Islet of Langerhans (tissue), 1 donor: Measurements from ENCODE around the gene IMPACT.

ENCODE experiments used
- FAIRE-seq: peaks from one replicate; lab custom pipeline; 2011; peaks lifted over from hg19 to GRCh38; lab: Jason Lieb, UNC

The IMPACT gene, protein sequence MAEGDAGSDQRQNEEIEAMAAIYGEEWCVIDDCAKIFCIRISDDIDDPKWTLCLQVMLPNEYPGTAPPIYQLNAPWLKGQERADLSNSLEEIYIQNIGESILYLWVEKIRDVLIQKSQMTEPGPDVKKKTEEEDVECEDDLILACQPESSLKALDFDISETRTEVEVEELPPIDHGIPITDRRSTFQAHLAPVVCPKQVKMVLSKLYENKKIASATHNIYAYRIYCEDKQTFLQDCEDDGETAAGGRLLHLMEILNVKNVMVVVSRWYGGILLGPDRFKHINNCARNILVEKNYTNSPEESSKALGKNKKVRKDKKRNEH

DNA sequence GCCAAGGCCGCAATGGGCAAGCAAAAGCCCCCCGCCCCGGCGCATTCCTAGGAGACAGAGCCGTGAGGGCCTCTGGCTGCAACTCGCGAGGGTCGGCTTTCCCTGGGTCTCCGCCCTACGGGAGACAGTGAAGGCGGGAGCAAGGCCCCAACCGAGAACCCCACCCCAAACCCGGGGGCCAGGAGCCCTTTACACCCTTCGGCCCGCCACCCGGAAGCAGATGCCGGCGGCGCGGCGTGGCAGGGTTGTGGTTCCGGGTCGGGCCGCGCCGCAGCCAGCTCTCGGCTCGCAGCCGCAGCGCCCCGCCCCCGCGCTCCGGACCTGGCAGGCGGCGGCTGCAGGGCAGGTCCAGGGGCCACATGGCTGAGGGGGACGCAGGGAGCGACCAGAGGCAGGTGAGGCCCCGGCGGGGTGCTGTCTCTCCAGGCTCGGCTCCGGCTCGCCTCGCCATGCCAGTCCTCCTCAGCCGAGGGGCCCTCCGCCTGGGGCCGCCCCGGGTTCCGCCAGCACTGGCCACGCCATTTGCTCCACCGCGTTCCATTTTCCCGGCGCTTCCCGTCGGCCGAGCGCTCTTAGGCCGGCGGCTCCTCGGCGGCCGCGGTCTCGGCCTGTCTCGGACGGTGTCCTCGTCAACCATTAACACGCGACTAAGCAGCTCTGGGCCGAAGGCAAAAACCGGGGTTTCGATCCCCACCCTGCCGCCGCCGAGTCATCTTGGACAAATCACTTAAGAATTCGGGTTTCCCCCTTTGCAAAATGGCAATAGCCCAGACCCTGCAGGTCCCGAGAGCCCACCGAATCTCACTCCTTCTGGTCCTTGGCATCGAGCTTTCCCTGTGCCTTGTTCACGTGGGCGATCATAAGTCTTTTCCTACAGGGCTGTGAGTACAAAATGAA, at the start of gene IMPACT:
Gene IMPACT, plus strand, starts transcription at position 273 of the 897 bp plus-strand sequence. Its CDS starts 87 bp downstream, at position 360.
- FAIRE-seq = no peak

- FAIRE-seq = no peak
Measured at GRCh38 chr18:24378598-24378997, 47.9 kb upstream of the IMPACT start.

DNA sequence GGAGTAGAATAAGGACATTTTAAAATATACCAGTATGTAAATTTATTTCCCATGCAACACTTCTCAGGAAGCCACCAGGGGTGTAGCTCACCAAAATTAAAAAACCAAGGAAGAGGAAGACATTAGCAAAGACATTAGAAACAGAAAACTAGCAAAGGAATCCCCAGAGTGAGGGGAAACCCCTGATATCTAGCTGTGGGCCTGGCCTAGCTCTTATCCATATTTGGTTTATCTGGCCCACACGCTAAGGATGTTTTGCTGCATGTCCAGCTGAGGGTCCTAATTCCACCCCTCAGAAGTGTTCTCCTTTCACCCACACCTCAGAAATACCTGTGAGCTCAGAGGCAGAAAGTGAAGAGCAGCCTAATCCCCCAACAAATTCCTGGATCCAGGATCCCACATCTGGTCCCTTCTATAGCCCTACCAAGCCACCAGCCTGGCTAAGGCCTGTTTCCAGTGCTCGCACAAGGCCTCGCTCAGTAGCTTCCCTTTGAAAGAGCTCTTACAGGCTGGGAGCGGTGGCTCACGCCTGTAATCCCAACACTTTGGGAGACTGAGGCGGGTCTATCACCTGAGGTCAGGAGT, 46.2 kb upstream of the IMPACT start:
- FAIRE-seq = no peak

DNA sequence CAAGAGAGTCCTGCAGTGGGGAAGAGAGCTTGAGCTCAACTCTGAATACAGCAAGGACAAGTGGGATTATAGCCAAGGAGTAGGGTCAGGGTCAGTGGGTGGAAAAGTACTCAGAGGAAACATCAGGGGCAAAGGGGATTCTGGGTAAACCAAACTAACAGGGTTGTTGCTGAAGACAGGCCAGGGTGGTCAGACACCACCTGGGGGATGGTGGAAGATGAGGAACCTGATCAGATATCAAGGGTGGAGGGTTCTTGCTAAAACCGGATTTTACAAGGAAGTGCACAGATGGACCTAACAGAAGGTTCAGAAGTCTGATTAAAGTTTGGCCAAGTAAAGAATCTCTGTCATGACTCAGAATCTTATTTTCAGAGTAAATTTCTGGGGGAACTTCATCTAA, 45.3 kb upstream of the IMPACT start:
- FAIRE-seq = no peak

- FAIRE-seq = no peak
Measured at GRCh38 chr18:24386681-24387080, 39.8 kb upstream of the IMPACT start.

- FAIRE-seq = no peak
Measured at GRCh38 chr18:24388957-24389356, 37.5 kb upstream of the IMPACT start.

GRCh38 chr18:24395049-24395795, 31.2 kb upstream of the IMPACT start:
- no peak for FAIRE-seq

GRCh38 chr18:24396082-24396633, 30.3 kb upstream of the IMPACT start:
- FAIRE-seq = no peak

GRCh38 chr18:24397131-24397693, 29.3 kb upstream of the IMPACT start:
- FAIRE-seq = no peak

DNA sequence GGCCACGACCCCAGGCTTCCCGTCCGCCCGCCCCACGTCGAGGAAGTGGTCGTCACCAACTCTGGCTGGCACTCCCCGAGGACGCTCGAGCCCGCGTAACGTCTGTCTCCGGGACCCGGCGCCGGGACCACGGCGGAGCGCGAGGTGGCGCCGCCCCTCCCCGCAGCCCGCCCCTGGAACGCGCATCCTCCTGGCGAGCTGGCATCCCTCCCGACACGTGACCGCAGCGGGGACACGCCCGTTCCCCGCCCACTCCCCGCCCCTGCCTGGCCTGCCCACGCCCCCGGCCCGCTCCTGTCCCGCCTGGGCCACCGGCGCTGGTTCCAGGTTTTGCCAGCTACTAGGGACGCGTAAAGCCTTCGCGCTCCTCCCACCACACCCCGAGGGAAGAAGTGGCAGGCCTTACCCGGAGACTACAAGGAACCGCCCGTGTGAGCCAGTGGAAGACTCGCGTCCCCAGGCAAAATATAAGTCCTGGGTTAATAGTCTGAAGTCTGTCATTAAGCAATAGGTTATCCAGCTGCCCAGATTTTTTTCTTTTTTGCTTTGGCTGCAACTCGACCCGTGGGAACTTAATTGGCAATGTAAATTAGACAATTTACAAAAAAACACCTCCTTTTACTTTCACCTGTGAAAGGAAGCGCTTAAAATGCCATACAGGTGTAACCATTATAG, 28.6 kb upstream of the IMPACT start, which contains the start of gene OSBPL1A:
Gene OSBPL1A, minus strand, starts transcription at position 131 of the 675 bp plus-strand sequence. CDS start 20,291 bp downstream, outside the sequence.
- no peak for FAIRE-seq

GRCh38 chr18:24398540-24398939, 27.9 kb upstream of the IMPACT start:
- no peak for FAIRE-seq

DNA sequence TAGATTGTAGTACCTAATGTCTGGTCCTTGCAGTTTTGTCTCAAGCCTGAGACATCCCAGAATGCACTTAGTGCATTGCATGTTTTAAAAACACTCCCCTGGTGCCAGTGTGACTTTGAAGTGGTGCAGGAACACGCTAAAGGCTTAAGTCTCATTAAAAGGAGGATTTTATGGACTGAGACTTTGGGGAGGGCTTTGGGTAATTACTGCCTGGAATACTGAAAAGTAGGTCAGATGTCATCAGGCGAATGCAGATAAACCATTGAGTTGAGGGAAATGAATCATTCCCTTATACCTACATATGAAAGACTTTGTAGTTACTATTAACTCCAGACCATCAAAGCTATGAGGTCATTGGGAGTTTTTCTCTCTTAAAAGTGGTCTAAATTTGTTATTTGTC, 25.9 kb upstream of the IMPACT start:
- FAIRE-seq = no peak

- no peak for FAIRE-seq
Measured at GRCh38 chr18:24402209-24402785, 24.2 kb upstream of the IMPACT start.

DNA sequence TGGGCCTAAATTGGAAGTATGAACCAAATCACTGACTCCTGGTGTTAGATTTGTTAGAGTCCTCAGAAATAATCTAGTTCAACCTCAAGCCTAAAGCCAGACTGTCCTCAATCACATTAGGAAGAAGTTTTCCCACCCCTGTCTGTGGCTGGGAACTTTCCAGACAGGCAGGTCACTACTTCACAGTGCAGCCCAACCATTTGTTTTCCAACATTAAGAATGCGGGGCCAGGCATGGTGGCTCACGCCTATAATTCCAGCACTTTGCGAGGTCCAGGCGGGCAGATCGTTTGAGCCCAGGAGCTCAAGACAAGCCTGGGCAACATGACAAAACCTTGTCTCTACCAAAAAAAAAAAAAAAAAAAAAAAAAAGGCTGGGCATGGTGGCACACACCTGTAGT, 23.4 kb upstream of the IMPACT start:
- FAIRE-seq = no peak

GRCh38 chr18:24404591-24404990, 21.9 kb upstream of the IMPACT start:
- no peak for FAIRE-seq

DNA sequence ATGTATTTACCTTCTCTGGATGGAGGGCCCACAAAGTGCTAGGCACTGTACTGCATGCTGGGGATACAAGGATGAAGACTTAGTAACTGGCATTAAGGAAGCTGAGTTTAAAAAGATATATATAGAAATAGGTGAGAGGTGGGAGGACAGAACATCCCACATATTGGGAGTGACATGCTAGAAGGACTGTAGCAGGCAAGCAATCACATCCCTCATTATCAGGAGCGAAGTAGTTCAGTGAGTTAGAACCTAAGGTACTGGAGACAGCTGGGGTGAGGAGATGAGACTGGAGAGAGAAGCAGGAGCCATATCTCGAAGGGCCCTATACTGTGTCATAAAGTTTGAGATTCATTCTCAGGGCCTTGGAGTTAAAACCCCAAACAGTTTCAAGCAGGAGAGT, 18.0 kb upstream of the IMPACT start:
- no peak for FAIRE-seq

DNA sequence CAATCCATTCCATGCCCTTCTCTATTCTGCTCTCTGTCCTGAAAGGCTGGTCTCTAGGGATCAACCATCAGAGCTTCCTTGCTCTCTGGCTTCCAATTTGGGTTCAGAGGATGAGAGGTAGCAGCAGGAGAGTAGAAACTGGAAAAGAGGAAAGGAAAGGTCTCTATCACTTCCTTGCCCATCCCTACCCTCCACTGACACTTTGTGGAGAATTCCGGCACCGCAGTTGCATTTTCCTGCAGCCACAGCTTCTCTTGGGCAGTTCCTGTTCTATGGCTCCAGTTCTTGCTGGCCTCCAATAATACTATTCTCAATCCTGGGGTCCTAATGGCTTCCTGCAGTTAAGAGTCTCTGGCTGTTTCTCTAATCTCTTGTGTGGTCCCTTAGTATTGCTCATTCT, 13.3 kb upstream of the IMPACT start:
- no peak for FAIRE-seq

DNA sequence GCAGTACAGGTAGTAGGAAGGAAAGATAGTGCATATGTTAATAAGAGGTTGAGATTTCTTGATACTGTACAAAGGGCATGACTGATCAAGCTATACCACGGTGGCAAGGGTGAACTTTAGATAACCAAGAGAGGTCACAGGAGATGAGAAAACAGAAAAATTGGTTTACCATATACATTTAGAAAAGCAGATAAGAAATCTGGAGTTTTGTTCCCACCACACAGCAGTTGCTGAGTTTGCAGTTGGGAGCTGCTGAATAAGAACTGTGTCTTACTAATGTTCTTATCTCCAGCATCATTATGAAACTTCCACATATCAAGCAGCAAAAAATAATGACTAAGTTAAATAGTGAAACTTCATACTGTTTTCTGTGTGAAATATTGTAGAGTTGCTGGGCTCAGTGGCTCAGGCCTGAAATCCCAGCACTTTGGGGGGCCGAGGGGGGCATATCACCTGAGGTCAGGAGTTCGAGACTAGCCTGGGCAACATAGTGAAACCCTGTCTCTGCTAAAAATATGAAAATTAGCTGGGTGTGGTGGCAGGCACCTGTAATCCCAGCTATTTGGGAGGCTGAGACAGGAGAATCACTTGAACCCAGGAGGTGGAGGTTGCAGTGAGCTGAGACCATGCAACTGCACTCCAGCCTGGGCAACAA, 12.0 kb upstream of the IMPACT start:
- FAIRE-seq = no peak

GRCh38 chr18:24417480-24417879, 9.0 kb upstream of the IMPACT start:
- FAIRE-seq = no peak

GRCh38 chr18:24420551-24420950, 5.9 kb upstream of the IMPACT start:
- no peak for FAIRE-seq
